K562 (cell line): ENCODE results near the gene IMMP2L. TPM values are rescaled to one million over a fixed set of nuclear protein-coding genes. Genes with fewer than 3 reads are reported as not detected.

ENCODE experiments used
- BRF1 ChIP-seq: IDR thresholded peaks from 3 replicates; pipeline ENCODE4 v1.6.1; 2011; ENCODE audit warnings: borderline replicate concordance, mild to moderate bottlenecking; ENCODE audit not compliant: insufficient read length; ENCODE audit errors: extremely low read depth
- DPF2 ChIP-seq: fragments of 450-650 bp; IDR thresholded peaks from 2 replicates; pipeline ENCODE4 v1.6.1; 2016
- EP400 ChIP-seq: fragments of 450-650 bp; IDR thresholded peaks from 2 replicates; pipeline ENCODE4 v1.6.1; 2017; ENCODE audit warnings: antibody characterized with exemption, mild to moderate bottlenecking, moderate library complexity
- ETS2 ChIP-seq: IDR thresholded peaks from 2 replicates; pipeline ENCODE4 v1.6.1; 2016; ENCODE audit warnings: borderline replicate concordance, missing genetic modification characterization, mild to moderate bottlenecking, moderate library complexity, missing compliant biosample characterization; ENCODE audit not compliant: poor library complexity, severe bottlenecking
- ETV5 ChIP-seq: sonication (generic); formaldehyde crosslinking; IDR thresholded peaks from 2 replicates; pipeline ENCODE4 v1.4.0; 2020; ENCODE audit warnings: low read depth, mild to moderate bottlenecking, missing genetic modification reagents
- ETV6 ChIP-seq, 3 experiments: fragments of 150-350 bp in 1 of 3; sonication (generic) in 1 of 3; formaldehyde crosslinking in 1 of 3; IDR thresholded peaks; 2 replicates each; pipeline versions ENCODE4 v1.6.1 to v1.8.0; 2014 to 2022; ENCODE audit warnings: borderline replicate concordance in 2 of 3, low read depth in 2 of 3, antibody characterized with exemption in 1 of 3, low read length in 1 of 3, mild to moderate bottlenecking in 1 of 3, missing genetic modification reagents in 1 of 3
- EWSR1 ChIP-seq: fragments of 450-650 bp; IDR thresholded peaks from 2 replicates; pipeline ENCODE4 v1.6.1; 2018; ENCODE audit warnings: borderline replicate concordance, mild to moderate bottlenecking, low read depth, moderate library complexity; ENCODE audit not compliant: partially characterized antibody
- FOSL1 ChIP-seq: fragments of 200-800 bp; sonication (Bioruptor generic); conservative IDR thresholded peaks from 2 replicates; pipeline ENCODE4 v1.6.1; 2016; ENCODE audit warnings: missing genetic modification characterization, missing compliant biosample characterization
- IRF9 ChIP-seq: fragments of 450-650 bp; IDR thresholded peaks from 2 replicates; pipeline ENCODE4 v1.6.1; 2016; ENCODE audit warnings: missing biosample characterization, missing genetic modification characterization
- KAT2B ChIP-seq: IDR thresholded peaks from one replicate; pipeline ENCODE4 v1.6.1; 2012; ENCODE audit warnings: low read depth, mild to moderate bottlenecking, control low read depth, inconsistent platforms, low read length, moderate library complexity
- LCOR ChIP-seq: sonication (generic); formaldehyde crosslinking; IDR thresholded peaks from 2 replicates; pipeline ENCODE4 v1.8.0; 2022; ENCODE audit warnings: mild to moderate bottlenecking, missing genetic modification reagents
- MTA2 ChIP-seq: fragments of 450-650 bp; IDR thresholded peaks from 2 replicates; pipeline ENCODE4 v1.6.1; 2016; ENCODE audit warnings: low read depth
- NCOR1 ChIP-seq: fragments of 450-650 bp; IDR thresholded peaks from 2 replicates; pipeline ENCODE4 v1.6.1; 2016; ENCODE audit warnings: mild to moderate bottlenecking, moderate library complexity
- NFYB ChIP-seq: IDR thresholded peaks from 2 replicates; pipeline ENCODE4 v1.6.1; 2011; ENCODE audit warnings: mild to moderate bottlenecking, moderate library complexity; ENCODE audit not compliant: insufficient read length; ENCODE audit errors: extremely low read depth
- PHTF2 ChIP-seq: fragments of 250-450 bp; sonication (Bioruptor Pico); IDR thresholded peaks from 2 replicates; pipeline ENCODE4 v1.5.0; 2021; ENCODE audit warnings: mild to moderate bottlenecking
- RBM17 ChIP-seq: fragments of 200-400 bp; formaldehyde crosslinking; IDR thresholded peaks from 2 replicates; pipeline ENCODE4 v1.6.1; 2017; ENCODE audit warnings: low read depth, mild to moderate bottlenecking, low read length, borderline replicate concordance
- SAFB ChIP-seq: fragments of 200-400 bp; formaldehyde crosslinking; IDR thresholded peaks from 2 replicates; pipeline ENCODE4 v1.6.1; 2017; ENCODE audit warnings: low read depth, low read length, borderline replicate concordance
- SETDB1 ChIP-seq: IDR thresholded peaks from one replicate; pipeline ENCODE4 v1.6.1; 2012; ENCODE audit warnings: low read length, control low read depth, inconsistent platforms
- TAF1 ChIP-seq: IDR thresholded peaks from 2 replicates; pipeline ENCODE4 v1.6.1; 2011; ENCODE audit warnings: mild to moderate bottlenecking, low read length, moderate library complexity; ENCODE audit not compliant: insufficient read depth, control insufficient read depth, severe bottlenecking; ENCODE audit errors: extremely low read depth
- YBX1 ChIP-seq: fragments of 450-650 bp; IDR thresholded peaks from 2 replicates; pipeline ENCODE4 v1.7.1; 2016; ENCODE audit warnings: mild to moderate bottlenecking
- ZBTB7A ChIP-seq: IDR thresholded peaks from 2 replicates; pipeline ENCODE4 v1.6.1; 2011; ENCODE audit warnings: low read depth, mild to moderate bottlenecking, low read length, moderate library complexity, borderline replicate concordance; ENCODE audit not compliant: control insufficient read depth
- ZFP1 ChIP-seq: fragments of 450-650 bp; formaldehyde crosslinking; IDR thresholded peaks from 2 replicates; pipeline ENCODE4 v1.4.0; 2020; ENCODE audit warnings: mild to moderate bottlenecking, mixed read lengths
- ZFP30 ChIP-seq: fragments of 250-450 bp; sonication (Bioruptor Pico); IDR thresholded peaks from 2 replicates; pipeline ENCODE4 v1.8.0; 2022; ENCODE audit warnings: moderate library complexity, mild to moderate bottlenecking, inconsistent platforms, borderline replicate concordance
- ZKSCAN1 ChIP-seq: fragments of 150-350 bp; IDR thresholded peaks from 2 replicates; pipeline ENCODE4 v1.6.1; 2016; ENCODE audit warnings: low read depth, low read length
- ZNF224 ChIP-seq: sonication (generic); formaldehyde crosslinking; IDR thresholded peaks from 2 replicates; pipeline ENCODE4 v1.8.0; 2022; ENCODE audit warnings: mild to moderate bottlenecking, missing genetic modification reagents
- ZNF551 ChIP-seq: fragments of 250-450 bp; sonication (Bioruptor Pico); IDR thresholded peaks from 2 replicates; pipeline ENCODE4 v1.5.0; 2021; ENCODE audit warnings: mild to moderate bottlenecking, moderate library complexity
- ZNF696 ChIP-seq: fragments of 250-450 bp; sonication (Bioruptor Pico); conservative IDR thresholded peaks from 2 replicates; pipeline ENCODE4 v1.4.0; 2020; ENCODE audit warnings: mild to moderate bottlenecking, moderate library complexity
- ZNF717 ChIP-seq: fragments of 250-450 bp; sonication (Bioruptor Pico); IDR thresholded peaks from 2 replicates; pipeline ENCODE4 v1.5.0; 2021
- polyA plus RNA-seq, 8 experiments: library from polyadenylated mRNA; depleted of rRNA in 4 of 8; stranded (reverse) in 5 of 8; unstranded in 3 of 8; fragments of >200 nt; fragmentation: Nextera tagmentation in 2 of 8; fragmentation: Illumina TruSeq in 1 of 8; extraction: Ambion mirVana in 2 of 8; extraction: Trizol in 1 of 8; gene quantifications; 2 replicates each; pipeline versions ENCODE4 v1.2.1 to v1.2.3, GENCODE V29; 2011 to 2014; ENCODE audit warnings: inconsistent platforms in 1 of 8, missing spikeins in 1 of 8
- total RNA-seq, 7 experiments: library from RNA; depleted of rRNA in 6 of 7; stranded (reverse); fragments of >200 nt in 6 of 7; fragmentation: Illumina TruSeq in 2 of 7; extraction: Trizol in 2 of 7; gene quantifications; 2 replicates each; pipeline versions ENCODE4 v1.2.1 to v1.2.3, GENCODE V29; 2011 to 2021; ENCODE audit warnings: low replicate concordance in 1 of 7
- TF ChIP-seq, protein P1 (sequence below): IDR thresholded peaks from 2 replicates; pipeline ENCODE4 v1.6.1; 2011; ENCODE audit not compliant: insufficient read length; ENCODE audit errors: extremely low read depth

IMMP2L gene
- total and polyA plus RNA-seq, 9 of the 15 experiments (the other 6 are each of a cell fraction or from before 2014, with no cell fraction given), result 29.7 to 116 (median 53.0) TPM

- TF ChIP-seq ZBTB7A (no peak), ZKSCAN1 (peak; percentile 86), ZNF224 (CRISPR knock-in tag) (no peak), NCOR1 (peak; percentile 95), PHTF2 (CRISPR knock-in tag) (no peak), ZNF717 (CRISPR knock-in tag) (no peak), ZFP30 (CRISPR knock-in tag) (no peak), ZFP1 (no peak), ETV6 (IDR thresholded peaks at IDR 0.05; ENCODE audit: borderline replicate concordance in 1 of 2, low read depth in 2 of 2, low read length in 1 of 2) (peak in 1 of 2 experiments; percentile 75; a peak in 1 of 4 replicates), ETV6 (CRISPR knock-in tag; IDR thresholded peaks at IDR 0.05; ENCODE audit: borderline replicate concordance) (no peak), ETS2 (tag) (no peak), ZNF551 (CRISPR knock-in tag) (no peak), EWSR1 (no peak), LCOR (CRISPR knock-in tag) (0 out of 2 replicates have a peak, but pooled peaks have one; percentile 6), ZNF696 (CRISPR knock-in tag) (no peak), FOSL1 (peak; percentile 87), DPF2 (peak; percentile 99), BRF1 (no peak), SETDB1 (no peak), IRF9 (no peak), SAFB (no peak), RBM17 (no peak), TAF1 (no peak), MTA2 (peak; percentile 97), YBX1 (no peak), ETV5 (CRISPR knock-in tag) (no peak), EP400 (peak; percentile 59), NFYB (no peak), KAT2B (no peak)
- TF ChIP-seq, protein P1, sequence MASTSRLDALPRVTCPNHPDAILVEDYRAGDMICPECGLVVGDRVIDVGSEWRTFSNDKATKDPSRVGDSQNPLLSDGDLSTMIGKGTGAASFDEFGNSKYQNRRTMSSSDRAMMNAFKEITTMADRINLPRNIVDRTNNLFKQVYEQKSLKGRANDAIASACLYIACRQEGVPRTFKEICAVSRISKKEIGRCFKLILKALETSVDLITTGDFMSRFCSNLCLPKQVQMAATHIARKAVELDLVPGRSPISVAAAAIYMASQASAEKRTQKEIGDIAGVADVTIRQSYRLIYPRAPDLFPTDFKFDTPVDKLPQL, result no peak
These were observed 87.4 kb downstream of the IMMP2L start (continued) for GRCh38 chr7:111474723-111475418.
